ENCODE measurements around the gene MICOS13.

Gene MICOS13

GRCh38 chr19:5686647-5687359 is 6.5 kb upstream of the MICOS13 start:
- peak; percentile 95 for DNase-seq (ENCODE audit: insufficient read length, low spot score)
- TF ChIP-seq POLR2A (IDR thresholded peaks at IDR 0.05; ENCODE audit: low read depth, low read length), result no peak
- no peak for FAIRE-seq

GRCh38 chr19:5686326-5686646 is 6.0 kb upstream of the MICOS13 start:
- FAIRE-seq, result no peak
- no peak for TF ChIP-seq POLR2A (IDR thresholded peaks at IDR 0.05; ENCODE audit: low read depth, low read length)
- no peak for DNase-seq (ENCODE audit: insufficient read length, low spot score)

DNA sequence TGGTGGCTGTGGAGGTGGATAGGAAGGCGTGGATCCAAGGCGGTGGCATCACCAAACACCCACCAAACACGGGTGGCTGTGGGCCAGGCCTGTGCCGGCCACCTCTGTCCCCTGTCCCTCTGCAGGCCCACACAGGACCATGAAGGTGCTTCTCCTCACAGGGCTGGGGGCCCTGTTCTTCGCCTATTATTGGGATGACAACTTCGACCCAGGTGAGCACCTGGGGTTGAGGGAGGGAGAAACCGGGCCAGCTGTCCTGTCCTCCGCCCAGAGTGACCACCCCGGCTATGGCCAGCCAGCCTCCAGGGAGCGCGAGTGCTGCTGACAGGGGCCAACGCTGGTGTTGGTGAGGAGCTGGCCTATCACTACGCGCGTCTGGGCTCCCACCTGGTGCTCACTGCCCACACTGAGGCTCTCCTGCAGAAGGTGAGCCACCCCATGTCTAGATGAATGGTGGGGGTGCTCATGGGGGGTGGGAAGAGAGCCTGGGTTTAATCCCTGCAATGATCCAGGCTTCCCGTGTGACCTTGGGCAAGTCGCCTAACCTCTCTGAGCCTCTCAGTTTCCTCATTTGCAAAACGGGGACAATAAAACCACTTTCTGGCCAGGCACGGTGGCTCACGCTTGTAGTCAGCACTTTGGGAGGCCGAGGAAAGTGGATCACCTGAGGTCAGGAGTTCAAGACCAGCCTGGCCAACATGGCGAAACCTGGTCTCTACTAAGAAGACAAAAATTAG is 4.5 kb upstream of the MICOS13 start:
- no peak for TF ChIP-seq POLR2A (IDR thresholded peaks at IDR 0.05; ENCODE audit: low read depth, low read length)
- FAIRE-seq (no peak), DNase-seq (ENCODE audit: insufficient read length, low spot score) (no peak)

GRCh38 chr19:5683177-5683886 is 3.0 kb upstream of the MICOS13 start:
- no peak for TF ChIP-seq POLR2A (IDR thresholded peaks at IDR 0.05; ENCODE audit: low read depth, low read length)
- DNase-seq (ENCODE audit: insufficient read length, low spot score) (no peak), FAIRE-seq (no peak)

- DNase-seq (ENCODE audit: insufficient read length, low spot score), result no peak
- TF ChIP-seq POLR2A (IDR thresholded peaks at IDR 0.05; ENCODE audit: low read depth, low read length), result no peak
- no peak for FAIRE-seq
These were observed 1.8 kb upstream of the MICOS13 start for GRCh38 chr19:5682107-5682482.

DNA sequence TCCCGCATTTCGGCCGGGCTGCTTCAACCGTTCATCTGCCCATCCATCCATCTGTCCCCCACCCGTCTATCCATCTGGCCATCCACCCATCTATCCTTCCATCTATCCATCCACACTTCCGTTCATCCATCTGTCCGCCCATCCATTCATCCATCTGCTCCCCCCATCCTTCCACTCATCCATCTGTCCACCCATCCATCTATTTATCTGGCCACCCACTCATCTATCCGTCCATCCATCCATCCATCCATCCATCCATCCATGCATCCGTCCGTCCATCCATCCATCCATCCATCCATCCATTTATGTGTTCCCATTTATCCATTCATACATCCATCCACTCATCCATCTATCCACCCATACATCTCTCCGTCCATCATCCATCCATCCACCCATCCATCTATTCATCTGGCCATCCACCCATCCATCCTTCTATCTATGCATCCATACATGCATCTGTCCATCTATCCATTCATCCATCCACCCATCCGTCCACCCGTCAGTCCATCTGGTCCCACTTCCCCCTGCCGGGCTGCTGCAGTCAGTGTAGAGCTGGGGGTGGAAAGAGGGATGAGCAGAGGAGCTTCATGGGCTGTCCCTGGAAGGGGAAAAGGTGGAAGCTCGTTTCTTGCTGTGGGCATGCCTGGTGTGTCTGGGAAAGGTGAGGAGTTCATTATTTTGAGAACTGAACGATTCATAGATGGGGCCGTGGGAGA is 1.2 kb upstream of the MICOS13 start:
- DNase-seq (ENCODE audit: insufficient read length, low spot score), result no peak
- TF ChIP-seq POLR2A (IDR thresholded peaks at IDR 0.05; ENCODE audit: low read depth, low read length), result no peak
- no peak for FAIRE-seq

GRCh38 chr19:5680084-5680436 is 256 bp downstream of the MICOS13 start:
- TF ChIP-seq POLR2A (IDR thresholded peaks at IDR 0.05; ENCODE audit: low read depth, low read length), result no peak
- no peak for FAIRE-seq
- DNase-seq (ENCODE audit: insufficient read length, low spot score), result no peak

- DNase-seq (ENCODE audit: insufficient read length, low spot score), result no peak
- no peak for TF ChIP-seq POLR2A (IDR thresholded peaks at IDR 0.05; ENCODE audit: low read depth, low read length)
- FAIRE-seq, result no peak
These were observed 830 bp downstream of the MICOS13 start for GRCh38 chr19:5679289-5680083.

- no peak for TF ChIP-seq POLR2A (IDR thresholded peaks at IDR 0.05; ENCODE audit: low read depth, low read length)
- DNase-seq (ENCODE audit: insufficient read length, low spot score), result no peak
- no peak for FAIRE-seq
These were observed 2.1 kb downstream of the MICOS13 start for GRCh38 chr19:5678071-5678718.

- FAIRE-seq, result no peak
- TF ChIP-seq POLR2A (IDR thresholded peaks at IDR 0.05; ENCODE audit: low read depth, low read length), result no peak
These were observed 2.7 kb downstream of the MICOS13 start for GRCh38 chr19:5677580-5677979.

DNA sequence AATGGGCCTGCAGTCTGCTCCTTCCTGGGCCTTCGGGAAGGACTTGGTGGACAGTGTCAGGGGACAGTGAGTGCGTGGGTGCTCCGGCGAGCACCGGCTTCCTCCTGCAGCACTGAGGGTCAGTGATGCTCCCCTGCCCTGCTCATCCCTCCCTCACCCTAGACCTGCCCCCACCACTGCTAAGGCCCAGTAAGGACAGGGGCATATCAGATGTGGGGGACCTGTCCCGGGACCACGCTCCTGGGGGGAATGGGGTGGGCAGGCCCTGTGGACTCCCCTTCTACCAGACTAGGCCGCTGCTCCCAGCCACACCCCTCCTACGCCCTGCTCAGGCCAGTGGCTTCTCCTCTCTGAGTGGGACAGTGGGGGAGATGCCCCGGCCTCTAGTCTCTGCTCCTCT is 3.2 kb downstream of the MICOS13 start:
- no peak for TF ChIP-seq POLR2A (IDR thresholded peaks at IDR 0.05; ENCODE audit: low read depth, low read length)
- FAIRE-seq, result no peak

More at GRCh38 chr19:5677580-5677979, 2.7 kb downstream of the MICOS13 start:
- DNase-seq (ENCODE audit: insufficient read length, low spot score), result no peak

DNA sequence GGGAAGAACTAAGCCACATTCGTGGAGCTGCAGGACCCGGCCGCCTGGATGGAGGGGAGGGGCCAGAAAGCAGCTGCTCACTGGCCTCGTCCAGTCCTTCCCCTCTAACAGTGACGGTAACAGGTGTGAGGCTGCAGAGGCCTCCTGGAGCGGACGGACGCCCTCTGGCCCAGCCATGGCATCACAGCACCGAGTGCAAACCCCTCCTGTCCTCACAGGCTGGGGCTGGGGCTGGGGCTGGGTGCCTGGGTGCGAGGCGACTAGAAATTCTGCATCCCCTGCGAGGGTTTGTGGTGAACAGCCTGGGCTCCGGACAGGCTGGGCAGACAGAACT is 3.6 kb downstream of the MICOS13 start:
- no peak for TF ChIP-seq POLR2A (IDR thresholded peaks at IDR 0.05; ENCODE audit: low read depth, low read length)
- DNase-seq (ENCODE audit: insufficient read length, low spot score), result no peak
- no peak for FAIRE-seq

More for the DNA sequence above, 3.2 kb downstream of the MICOS13 start:
- DNase-seq (ENCODE audit: insufficient read length, low spot score), result no peak

Measured in H54 (cell line).